Sigmoid colon (tissue), 4 donors: ENCODE measurements around the gene PER2.
A peak's percentile ranks its signal among the peaks of the same experiment; 100 is the strongest.

Source experiments
- CTCF ChIP-seq, 4 experiments: fragments of 450-650 bp in 3 of 4; fragments of 200-600 bp in 1 of 4; IDR thresholded peaks; one replicate each; pipeline ENCODE4 v1.5.1; 2016 to 2019; ENCODE audit warnings: antibody characterized with exemption in 4 of 4, mild to moderate bottlenecking in 3 of 4, moderate library complexity in 2 of 4
- POLR2AphosphoS5 ChIP-seq, 4 donors: sonication (generic); formaldehyde crosslinking; IDR thresholded peaks; one replicate each; pipeline ENCODE4 v1.6.1; 2017; ENCODE audit warnings: antibody characterized with exemption in 4 of 4

DNA sequence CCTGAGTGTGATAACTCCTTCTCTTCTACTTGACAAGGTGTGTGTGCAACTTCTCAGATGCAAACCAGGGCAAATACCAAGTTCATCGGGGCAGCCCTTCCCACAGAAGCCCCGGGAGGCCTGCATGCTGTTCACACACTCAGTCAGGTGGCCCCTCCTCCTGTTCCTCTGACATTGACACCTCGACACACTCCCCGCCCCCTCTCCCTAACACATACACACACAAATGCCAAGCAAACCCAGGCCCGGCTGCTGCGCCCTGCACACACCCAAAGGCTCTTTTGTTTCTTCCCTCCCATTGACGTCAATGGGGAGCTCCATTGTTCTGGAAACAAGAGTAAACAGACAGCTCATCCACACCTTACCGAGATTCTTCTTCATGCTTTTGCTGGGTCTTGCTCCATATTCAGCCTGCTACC lies 1.7 kb upstream of the PER2 start:
- TF ChIP-seq POLR2AphosphoS5 (IDR thresholded peaks at IDR 0.05) (peak in 1 of 4 donors; percentile 15), CTCF (IDR thresholded peaks at IDR 0.05) (no peak)
